Activated CD4-positive, alpha-beta T cell treated with anti-CD3 and anti-CD28 coated beads for 1 hour (primary cell): ENCODE measurements around the gene CBARP.
"Not testable (repeated sequence)": the region's sequence is repeated elsewhere in the genome, so short reads cannot be mapped to it uniquely, and the experiment has no call there.

Source experiments
- DNase-seq: peaks from one replicate; pipeline ENCODE4 v3.0.0-alpha.2; 2020

The CBARP gene

GRCh38 chr19:1225440-1226226, 12.2 kb downstream of the CBARP start:
- DNase-seq: no peak

GRCh38 chr19:1224847-1225246, 13.0 kb downstream of the CBARP start:
- DNase-seq: no peak

- no peak for DNase-seq
Measured at GRCh38 chr19:1224047-1224825, 13.6 kb downstream of the CBARP start.

- DNase-seq: no peak
Measured at GRCh38 chr19:1223018-1223855, 14.6 kb downstream of the CBARP start.

- no peak for DNase-seq
Measured at GRCh38 chr19:1222394-1222793, 15.4 kb downstream of the CBARP start.

GRCh38 chr19:1221904-1222255, 15.9 kb downstream of the CBARP start:
- no peak for DNase-seq

GRCh38 chr19:1220976-1221903, 16.6 kb downstream of the CBARP start:
- no peak for DNase-seq

- no peak for DNase-seq
Measured at GRCh38 chr19:1220477-1220930, 17.3 kb downstream of the CBARP start.

GRCh38 chr19:1219786-1220476, 17.9 kb downstream of the CBARP start:
- DNase-seq: no peak

GRCh38 chr19:1218751-1219567, 18.8 kb downstream of the CBARP start:
- DNase-seq: no peak

- DNase-seq: no peak
Measured at GRCh38 chr19:1217366-1217765, 20.4 kb downstream of the CBARP start.

GRCh38 chr19:1216756-1217155, 21.0 kb downstream of the CBARP start:
- no peak for DNase-seq

- no peak for DNase-seq
Measured at GRCh38 chr19:1214862-1215731, 22.7 kb downstream of the CBARP start.

- no peak for DNase-seq
Measured at GRCh38 chr19:1214299-1214861, 23.4 kb downstream of the CBARP start.

GRCh38 chr19:1213391-1214286, 24.2 kb downstream of the CBARP start:
- no peak for DNase-seq

- no peak for DNase-seq
Measured at GRCh38 chr19:1211494-1212234, 26.1 kb downstream of the CBARP start.

GRCh38 chr19:1210227-1210538, 27.6 kb downstream of the CBARP start:
- no peak for DNase-seq

- not testable (repeated sequence) for DNase-seq
Measured at GRCh38 chr19:1208830-1209229, 29.0 kb downstream of the CBARP start.
